ENCODE results near the gene DMD.

- TF ChIP-seq CTCF (conservative IDR thresholded peaks at IDR 0.05) = no peak
- no peak for TF ChIP-seq ZFX (IDR thresholded peaks at IDR 0.05)
Observed at GRCh38 chrX:31570658-31571057, 1640.7 kb downstream of the DMD start.

Measured in C4-2B (cell line).